ENCODE results near the gene SMPX.

SMPX gene

GRCh38 chrX:21741869-21742701 is 15.8 kb downstream of the SMPX start:
- no peak for DNase-seq

GRCh38 chrX:21741364-21741763 is 16.6 kb downstream of the SMPX start:
- DNase-seq, result no peak

- DNase-seq, result no peak
Observed at GRCh38 chrX:21740329-21741274, 17.3 kb downstream of the SMPX start.

- DNase-seq, result no peak
Observed at GRCh38 chrX:21738950-21739287, 19.0 kb downstream of the SMPX start.

- DNase-seq, result no peak
Observed at GRCh38 chrX:21738210-21738949, 19.5 kb downstream of the SMPX start.

- DNase-seq, result no peak
Observed at GRCh38 chrX:21735768-21736127, 22.2 kb downstream of the SMPX start.

DNA sequence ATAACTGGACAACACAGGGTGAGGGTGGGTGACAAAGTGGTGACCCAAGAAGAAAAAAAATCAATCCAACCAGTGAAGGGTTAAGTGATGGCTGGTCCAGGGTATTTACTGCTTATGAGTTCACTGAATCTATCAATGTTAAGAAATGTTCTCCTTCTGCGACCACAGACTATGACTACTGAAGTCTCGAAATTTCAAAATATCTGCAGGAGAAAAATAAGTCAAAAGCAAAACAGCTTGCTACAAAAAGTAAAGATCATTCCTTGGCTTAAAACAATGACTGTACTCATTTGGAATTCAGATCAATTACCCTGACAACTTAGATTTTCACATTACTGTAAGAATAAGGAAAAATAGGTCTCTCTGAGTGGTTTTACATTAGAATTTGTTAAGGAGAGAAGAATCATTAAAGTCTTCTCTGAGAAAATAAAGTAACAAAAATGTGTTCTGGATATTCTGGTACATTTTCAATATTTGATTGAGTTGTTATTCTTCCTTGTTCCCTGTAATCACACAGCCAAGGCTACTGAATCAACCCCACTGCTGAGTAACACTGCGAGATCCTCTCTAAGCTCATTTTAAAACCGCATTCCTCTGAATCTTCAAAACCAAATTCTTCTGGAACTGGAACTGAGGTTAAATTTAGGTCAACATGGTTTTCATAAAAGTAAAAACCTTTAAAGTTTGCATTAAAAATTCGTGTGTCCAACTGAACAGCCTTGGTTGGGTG is 22.7 kb downstream of the SMPX start:
- DNase-seq, result no peak

GRCh38 chrX:21734175-21734574 is 23.7 kb downstream of the SMPX start:
- DNase-seq, result no peak

GRCh38 chrX:21733705-21734104 is 24.2 kb downstream of the SMPX start:
- no peak for DNase-seq

DNA sequence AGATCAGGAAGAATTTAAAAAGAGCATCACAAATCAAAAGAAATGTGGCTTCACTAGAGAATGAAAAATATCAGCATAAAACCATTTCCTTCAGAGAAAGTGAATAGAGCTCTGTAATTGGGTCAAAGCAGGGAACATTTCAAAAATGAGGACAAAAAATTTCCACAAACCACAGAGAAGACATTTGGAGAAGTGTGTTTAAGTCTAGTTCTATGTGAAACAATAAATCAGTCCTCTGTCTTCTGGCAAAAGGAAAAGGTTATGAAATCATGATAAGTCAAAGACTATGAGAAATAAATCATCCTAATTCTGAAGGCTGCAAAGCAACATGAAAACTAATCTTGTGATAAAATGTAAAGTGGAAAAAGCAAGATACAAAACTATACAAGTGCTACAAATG is 27.9 kb downstream of the SMPX start:
- DNase-seq, result no peak

DNA sequence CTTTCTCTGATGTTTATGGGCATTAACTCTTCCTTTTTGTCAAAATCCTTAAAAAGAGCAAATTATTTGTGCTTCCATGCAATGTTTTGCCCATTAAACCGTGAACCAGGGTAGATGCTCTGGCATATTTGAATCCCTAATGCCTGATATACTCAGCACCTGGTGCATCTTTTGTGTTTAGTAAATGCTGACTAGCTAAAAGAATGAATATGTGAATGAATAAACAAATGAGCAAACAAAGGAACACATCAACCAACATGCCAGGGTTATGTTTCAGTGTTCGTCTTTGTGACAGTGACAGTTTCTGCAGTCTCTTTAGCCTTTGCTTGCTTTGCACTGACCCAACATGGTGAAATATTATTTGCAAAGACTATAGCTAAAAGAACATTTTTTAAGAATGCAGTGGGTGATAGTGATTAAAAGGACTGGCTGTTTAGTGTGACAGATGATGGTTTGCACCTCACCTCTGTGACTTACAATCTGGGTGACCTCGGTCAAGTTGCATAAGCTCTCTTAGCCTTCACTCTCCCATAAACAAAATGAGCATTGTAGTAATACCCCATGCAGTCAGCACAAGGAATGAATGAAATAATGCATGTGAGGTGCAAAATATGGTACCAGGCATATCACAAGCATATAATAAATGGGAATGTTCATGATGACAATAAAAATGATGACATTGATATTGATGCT is 29.5 kb downstream of the SMPX start:
- no peak for DNase-seq

DNA sequence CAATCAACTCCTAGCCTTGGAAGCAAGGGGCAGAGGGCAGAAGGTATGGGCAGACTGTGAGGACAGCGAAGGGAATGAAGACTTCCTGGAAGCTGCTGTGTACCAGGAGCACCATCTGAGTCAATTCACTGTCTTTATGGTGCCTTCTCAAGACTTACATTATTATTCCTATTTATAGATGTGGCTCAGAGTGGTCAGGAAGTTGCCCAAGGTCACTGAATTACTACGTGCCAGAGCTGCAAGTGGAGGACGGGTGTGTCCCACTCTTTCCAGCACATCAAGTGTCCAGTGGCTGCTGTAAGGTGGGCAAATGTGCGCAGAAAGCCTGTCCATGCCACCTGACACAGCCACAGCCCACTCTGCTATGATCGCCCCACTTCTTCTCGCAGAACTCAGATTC is 32.0 kb downstream of the SMPX start:
- no peak for DNase-seq

DNA sequence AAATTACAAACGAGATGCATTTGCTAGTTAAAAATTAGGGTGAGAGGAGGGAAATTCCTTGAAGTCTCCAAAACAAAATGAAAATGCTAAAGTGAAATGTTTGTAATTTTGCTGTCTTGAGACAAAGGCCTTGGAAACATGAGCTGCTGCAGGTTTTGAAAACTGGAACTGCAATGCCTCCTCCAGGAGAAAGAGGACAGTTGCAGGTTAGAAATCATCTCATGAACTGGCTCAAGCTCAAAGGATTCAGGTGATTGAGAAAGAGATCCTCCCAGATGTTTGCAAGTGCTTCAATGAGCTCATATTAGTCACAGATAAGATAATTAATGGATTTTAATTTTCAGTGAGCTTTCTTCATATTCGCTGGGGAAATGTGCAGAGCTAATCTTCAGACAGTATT is 32.4 kb downstream of the SMPX start:
- no peak for DNase-seq

- no peak for DNase-seq
Observed at GRCh38 chrX:21723814-21724213, 34.1 kb downstream of the SMPX start.

DNA sequence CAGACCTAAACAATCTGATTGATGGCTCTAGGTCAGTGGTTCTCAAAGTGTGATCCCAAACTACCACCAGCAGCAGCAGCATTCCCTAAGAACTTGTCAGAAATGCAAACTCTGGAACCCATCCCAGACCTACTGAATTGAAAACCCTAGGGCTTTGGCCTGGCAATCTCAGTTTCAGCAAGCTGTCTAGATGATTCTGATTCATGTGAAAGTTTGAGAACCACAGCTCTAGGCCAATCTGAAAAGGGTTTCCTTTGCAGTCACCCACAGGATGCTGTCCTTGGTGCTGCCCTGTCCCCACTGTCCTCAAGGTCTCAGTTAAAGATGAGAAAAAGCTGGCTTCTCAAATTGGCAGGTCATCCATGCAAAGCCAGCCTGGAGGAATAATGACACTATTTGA is 34.8 kb downstream of the SMPX start:
- no peak for DNase-seq

- no peak for DNase-seq
Observed at GRCh38 chrX:21721195-21721594, 36.7 kb downstream of the SMPX start.

DNA sequence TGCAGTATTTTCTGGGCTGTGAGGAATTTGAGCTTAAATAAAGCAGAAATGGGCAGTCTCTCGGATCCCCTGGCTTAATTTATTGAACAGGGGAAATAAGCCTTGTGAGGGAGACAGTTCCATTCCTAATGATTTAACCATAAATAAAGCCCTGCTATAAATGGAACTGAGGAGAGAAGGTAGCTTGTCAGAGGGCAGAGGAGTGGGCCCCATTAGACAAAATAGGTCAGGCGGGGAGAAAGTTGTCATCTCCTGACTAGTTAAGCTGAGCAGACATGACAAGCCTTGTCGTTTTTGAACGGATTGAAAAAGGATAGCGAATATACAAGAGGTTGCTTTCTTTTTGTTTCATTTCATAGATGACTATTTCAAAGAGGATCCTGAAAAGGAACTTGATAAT is 39.3 kb downstream of the SMPX start:
- no peak for DNase-seq

DNA sequence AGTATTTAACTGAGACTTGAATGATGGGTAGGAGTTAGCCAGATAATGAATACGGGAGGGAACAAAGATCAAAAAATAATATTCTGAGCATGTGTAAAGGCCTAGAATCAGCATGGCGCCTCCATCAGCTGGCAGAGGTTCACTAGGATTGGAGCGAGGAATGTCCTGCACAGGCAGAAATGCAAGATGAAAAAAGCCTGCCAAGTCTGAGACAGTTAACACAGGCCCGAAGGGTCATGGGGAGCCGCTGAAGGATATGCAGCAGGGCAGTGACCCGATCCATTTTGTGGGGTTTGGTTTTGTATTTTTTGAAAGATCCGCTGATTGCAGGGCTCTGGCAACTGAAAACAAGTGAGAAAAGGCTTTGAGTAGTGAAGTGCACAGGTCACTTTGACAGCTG is 40.1 kb downstream of the SMPX start:
- DNase-seq, result no peak

DNA sequence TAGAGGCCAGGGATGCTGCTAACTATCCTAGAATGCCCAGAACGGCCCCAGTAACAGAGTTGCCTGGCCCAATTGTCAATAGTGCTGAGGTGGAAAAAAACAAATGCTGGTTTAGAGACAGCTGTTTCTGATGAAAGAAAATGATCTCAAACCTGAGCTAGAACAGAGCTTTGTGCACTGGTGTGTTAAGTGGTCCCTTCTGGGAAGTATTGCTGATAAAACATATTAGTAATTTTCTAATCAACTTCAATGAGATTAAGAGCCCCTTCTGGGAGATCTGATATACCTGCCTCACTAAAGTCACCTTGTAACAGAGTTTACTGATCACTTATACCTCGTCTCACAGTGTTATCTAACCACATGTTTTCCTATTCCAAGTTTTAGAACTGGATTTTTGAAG is 42.1 kb downstream of the SMPX start:
- no peak for DNase-seq

DNA sequence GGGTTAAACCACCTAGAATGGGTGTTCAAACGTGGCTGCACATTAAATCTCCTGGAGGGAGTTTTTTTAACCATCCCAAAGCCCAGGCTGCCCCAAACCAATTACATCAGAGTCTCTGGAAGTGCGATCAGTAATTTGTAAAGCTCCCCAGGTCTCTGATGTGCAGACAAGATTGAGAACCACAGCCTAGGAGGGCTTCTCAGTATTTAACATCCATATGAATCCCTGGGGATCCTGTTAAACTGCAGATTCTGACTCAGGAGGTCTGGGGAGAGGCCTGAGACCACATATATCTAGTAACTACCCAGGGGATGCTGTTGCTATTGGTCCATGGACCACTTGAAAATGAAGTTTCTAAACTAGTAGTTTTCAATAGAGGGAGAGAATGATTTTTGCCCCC is 42.6 kb downstream of the SMPX start:
- DNase-seq, result no peak

GRCh38 chrX:21711848-21712197 is 46.1 kb downstream of the SMPX start:
- DNase-seq, result no peak

DNA sequence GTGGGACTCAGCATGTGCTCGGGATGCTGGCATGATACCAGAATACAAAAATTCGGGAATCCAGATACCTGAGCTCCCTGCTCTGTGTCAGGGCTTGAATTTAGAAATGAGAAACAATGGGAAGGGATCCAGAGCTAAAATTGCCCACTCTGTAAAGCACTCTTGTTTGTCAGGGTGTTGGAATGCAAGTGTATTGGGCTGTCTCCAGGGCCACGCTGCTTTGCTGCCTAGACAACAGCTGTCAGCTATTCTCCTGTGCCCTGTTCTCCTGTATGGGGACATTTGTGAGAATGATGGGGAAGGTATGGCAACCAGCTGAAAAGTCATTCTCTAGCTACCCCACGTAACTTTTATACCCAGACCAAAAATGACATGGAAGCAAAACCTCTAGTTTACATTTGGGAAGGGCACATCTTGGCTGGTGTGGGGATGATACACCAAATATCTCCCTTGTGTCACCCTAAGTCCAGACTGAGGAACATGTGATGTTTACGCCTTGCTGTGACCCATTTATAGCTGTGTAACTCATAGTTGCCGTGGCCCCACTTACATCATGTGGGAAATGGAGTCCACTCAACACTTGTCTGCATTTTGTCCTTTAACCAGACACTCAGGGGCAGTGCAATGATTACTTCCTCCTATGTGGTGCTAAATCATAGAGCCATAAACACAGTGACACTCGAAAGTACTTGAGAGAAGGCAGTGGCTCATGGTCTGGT is 46.6 kb downstream of the SMPX start:
- DNase-seq, result no peak
